GM23338 (cell line): ENCODE data around the gene SCARF1. TPM values are rescaled to one million over a fixed set of nuclear protein-coding genes. Genes with fewer than 3 reads are reported as not detected.

ENCODE experiments used
- ATAC-seq: fragments of 200-7000 bp; cut with Tn5 transposase; 3 replicates; pipeline ENCODE4 v1.9.1; 2020
- DNase-seq: peaks from one replicate; pipeline ENCODE4 v3.0.0-alpha.2; 2015; ENCODE audit warnings: low spot score
- H2AFZ ChIP-seq: fragments of 200-600 bp; sonication (generic); 2 replicates; pipeline ENCODE4 v1.8.0; 2016; ENCODE audit warnings: antibody characterized with exemption, mild to moderate bottlenecking, moderate library complexity
- H3F3A ChIP-seq: fragments of 200-600 bp; sonication (generic); replicated peaks from 2 replicates; pipeline ENCODE4 v1.8.0; 2017; ENCODE audit warnings: antibody characterized with exemption, mixed run types, low read depth
- H3K27ac ChIP-seq: fragments of 200-600 bp; sonication (generic); 2 replicates; pipeline ENCODE4 v1.6.1; 2016; ENCODE audit warnings: low read depth
- H3K27me3 ChIP-seq: fragments of 200-600 bp; sonication (generic); 2 replicates; pipeline ENCODE4 v1.8.0; 2016; ENCODE audit warnings: mild to moderate bottlenecking, mixed run types, moderate library complexity; ENCODE audit not compliant: insufficient read depth
- H3K36me3 ChIP-seq: fragments of 200-600 bp; sonication (generic); 2 replicates; pipeline ENCODE4 v1.8.0; 2016; ENCODE audit warnings: mild to moderate bottlenecking; ENCODE audit not compliant: insufficient read depth
- H3K4me1 ChIP-seq: fragments of 200-600 bp; sonication (generic); 2 replicates; pipeline ENCODE4 v1.8.0; 2016; ENCODE audit warnings: mild to moderate bottlenecking, moderate library complexity; ENCODE audit not compliant: insufficient read depth
- H3K4me2 ChIP-seq: fragments of 200-600 bp; sonication (generic); 2 replicates; pipeline ENCODE4 v1.7.1; 2017; ENCODE audit warnings: mixed run types
- H3K4me3 ChIP-seq: fragments of 200-600 bp; sonication (generic); 2 replicates; pipeline ENCODE4 v1.6.1; 2016; ENCODE audit warnings: mixed run types
- H3K79me2 ChIP-seq: fragments of 200-600 bp; sonication (generic); replicated peaks from 2 replicates; pipeline ENCODE4 v1.8.0; 2017; ENCODE audit warnings: mild to moderate bottlenecking; ENCODE audit not compliant: insufficient read depth
- H3K9me2 ChIP-seq: fragments of 200-600 bp; sonication (generic); 2 replicates; pipeline ENCODE4 v1.8.0; 2017; ENCODE audit not compliant: insufficient read depth
- H4K20me1 ChIP-seq: fragments of 200-600 bp; sonication (generic); replicated peaks from 2 replicates; pipeline ENCODE4 v1.8.0; 2017; ENCODE audit warnings: mild to moderate bottlenecking; ENCODE audit not compliant: insufficient read depth
- H3K27ac Mint-ChIP-seq: 2 replicates; pipeline ENCODE4 v1.8.0; 2020; ENCODE audit warnings: inconsistent platforms, mild to moderate bottlenecking, moderate library complexity, mixed read lengths
- H3K27me3 Mint-ChIP-seq: 3 replicates; pipeline ENCODE4 v1.8.0; 2022; ENCODE audit warnings: low read depth, mild to moderate bottlenecking, moderate library complexity, mixed read lengths, inconsistent platforms; ENCODE audit not compliant: insufficient read depth, poor library complexity
- H3K36me3 Mint-ChIP-seq: 3 replicates; pipeline ENCODE4 v1.8.0; 2021; ENCODE audit warnings: low read depth, mild to moderate bottlenecking, inconsistent platforms, moderate library complexity, mixed read lengths
- H3K4me1 Mint-ChIP-seq: 3 replicates; pipeline ENCODE4 v1.8.0; 2020; ENCODE audit warnings: mild to moderate bottlenecking, inconsistent platforms, mixed read lengths
- H3K4me3 Mint-ChIP-seq: 3 replicates; pipeline ENCODE4 v1.8.0; 2021; ENCODE audit warnings: moderate library complexity, mild to moderate bottlenecking, inconsistent platforms, mixed read lengths
- H3K9me3 Mint-ChIP-seq: 3 replicates; pipeline ENCODE4 v1.8.0; 2020; ENCODE audit warnings: moderate library complexity, mild to moderate bottlenecking, inconsistent platforms, mixed read lengths
- CTCF ChIP-seq, 2 experiments: fragments of 200-600 bp in 1 of 2; sonication (generic) in 1 of 2; conservative IDR thresholded peaks; 2 replicates each; pipeline versions ENCODE4 v1.5.1 to v1.6.1; 2016 to 2017; ENCODE audit warnings: antibody characterized with exemption in 2 of 2, low read depth in 2 of 2, mild to moderate bottlenecking in 2 of 2, moderate library complexity in 1 of 2
- REST ChIP-seq: IDR thresholded peaks from one replicate; pipeline ENCODE4 v1.6.1; 2018; ENCODE audit warnings: antibody characterized with exemption; ENCODE audit not compliant: unreplicated experiment
- ZNF331 ChIP-seq: fragments of 250-450 bp; sonication (Bioruptor Pico); IDR thresholded peaks from 2 replicates; pipeline ENCODE4 v1.5.0; 2020; ENCODE audit warnings: low read depth, mild to moderate bottlenecking, moderate library complexity
- polyA plus RNA-seq: library from polyadenylated mRNA; unstranded; fragments of >200 nt; fragmentation: Nextera tagmentation; extraction: Ambion mirVana; gene quantifications from 2 replicates; pipeline ENCODE4 v1.2.1, GENCODE V29; 2016
- total RNA-seq: library from RNA; depleted of rRNA; stranded (reverse); fragments of >200 nt; shearing (Covaris generic); gene quantifications from 2 replicates; pipeline ENCODE4 v1.2.3, GENCODE V29; 2014
- TF ChIP-seq, protein P1 (sequence below): fragments of 250-450 bp; sonication (Bioruptor Pico); IDR thresholded peaks from 2 replicates; pipeline ENCODE4 v1.5.0; 2020; ENCODE audit warnings: mild to moderate bottlenecking, moderate library complexity

SCARF1 gene
- total and polyA plus RNA-seq, 2 experiments from 2014 or later: 0.76 to 1.6 TPM

DNA sequence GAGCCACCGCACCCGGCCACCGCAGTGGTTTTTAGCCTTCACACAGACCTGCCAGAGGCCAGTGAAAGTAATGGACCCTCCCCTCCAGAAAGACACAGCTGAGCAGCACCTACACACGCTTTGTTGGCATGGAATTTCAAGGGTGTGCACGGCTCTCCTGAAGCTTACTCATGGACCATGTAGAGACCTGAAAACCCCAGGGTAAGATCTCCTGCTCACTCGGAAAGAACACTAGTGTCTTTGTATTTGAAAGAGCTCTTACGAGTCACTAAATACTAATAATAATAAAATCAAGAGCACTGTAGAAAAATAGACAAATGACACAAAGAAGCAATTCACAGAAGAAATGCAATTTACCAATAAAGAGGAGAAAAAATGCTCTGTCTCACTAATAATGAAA lies 36.9 kb downstream of the SCARF1 start:
- no peaks in the 10 kb centered on the region for H3K9me3 Mint-ChIP-seq
- H3K79me2 ChIP-seq: no peaks in the 10 kb centered on the region
- peaks cover 3% of the 10 kb centered on the region; the same call in 2 of the 3 replicates for H3K36me3 Mint-ChIP-seq
- ATAC-seq: no peak
- no peak overlapping the region for H3K27ac Mint-ChIP-seq
- no peak overlapping the region for H3K4me3 ChIP-seq
- H4K20me1 ChIP-seq: no peaks in the 10 kb centered on the region
- peaks cover 12% of the 10 kb centered on the region for H3K27me3 Mint-ChIP-seq
- H3K36me3 ChIP-seq: no peaks in the 10 kb centered on the region
- no peaks in the 10 kb centered on the region for H3K27me3 ChIP-seq
- no peaks in the 10 kb centered on the region for H3F3A ChIP-seq
- no peak overlapping the region for H3K4me2 ChIP-seq
- DNase-seq: peak; percentile 0
- H3K4me1 Mint-ChIP-seq: peaks cover 10% of the 10 kb centered on the region
- no peak overlapping the region for H2AFZ ChIP-seq
- no peak for TF ChIP-seq CTCF (conservative IDR thresholded peaks at IDR 0.05; ENCODE audit: low read depth in 2 of 2)
- no peak for TF ChIP-seq ZNF331
- no peak for TF ChIP-seq REST
- TF ChIP-seq, protein P1, sequence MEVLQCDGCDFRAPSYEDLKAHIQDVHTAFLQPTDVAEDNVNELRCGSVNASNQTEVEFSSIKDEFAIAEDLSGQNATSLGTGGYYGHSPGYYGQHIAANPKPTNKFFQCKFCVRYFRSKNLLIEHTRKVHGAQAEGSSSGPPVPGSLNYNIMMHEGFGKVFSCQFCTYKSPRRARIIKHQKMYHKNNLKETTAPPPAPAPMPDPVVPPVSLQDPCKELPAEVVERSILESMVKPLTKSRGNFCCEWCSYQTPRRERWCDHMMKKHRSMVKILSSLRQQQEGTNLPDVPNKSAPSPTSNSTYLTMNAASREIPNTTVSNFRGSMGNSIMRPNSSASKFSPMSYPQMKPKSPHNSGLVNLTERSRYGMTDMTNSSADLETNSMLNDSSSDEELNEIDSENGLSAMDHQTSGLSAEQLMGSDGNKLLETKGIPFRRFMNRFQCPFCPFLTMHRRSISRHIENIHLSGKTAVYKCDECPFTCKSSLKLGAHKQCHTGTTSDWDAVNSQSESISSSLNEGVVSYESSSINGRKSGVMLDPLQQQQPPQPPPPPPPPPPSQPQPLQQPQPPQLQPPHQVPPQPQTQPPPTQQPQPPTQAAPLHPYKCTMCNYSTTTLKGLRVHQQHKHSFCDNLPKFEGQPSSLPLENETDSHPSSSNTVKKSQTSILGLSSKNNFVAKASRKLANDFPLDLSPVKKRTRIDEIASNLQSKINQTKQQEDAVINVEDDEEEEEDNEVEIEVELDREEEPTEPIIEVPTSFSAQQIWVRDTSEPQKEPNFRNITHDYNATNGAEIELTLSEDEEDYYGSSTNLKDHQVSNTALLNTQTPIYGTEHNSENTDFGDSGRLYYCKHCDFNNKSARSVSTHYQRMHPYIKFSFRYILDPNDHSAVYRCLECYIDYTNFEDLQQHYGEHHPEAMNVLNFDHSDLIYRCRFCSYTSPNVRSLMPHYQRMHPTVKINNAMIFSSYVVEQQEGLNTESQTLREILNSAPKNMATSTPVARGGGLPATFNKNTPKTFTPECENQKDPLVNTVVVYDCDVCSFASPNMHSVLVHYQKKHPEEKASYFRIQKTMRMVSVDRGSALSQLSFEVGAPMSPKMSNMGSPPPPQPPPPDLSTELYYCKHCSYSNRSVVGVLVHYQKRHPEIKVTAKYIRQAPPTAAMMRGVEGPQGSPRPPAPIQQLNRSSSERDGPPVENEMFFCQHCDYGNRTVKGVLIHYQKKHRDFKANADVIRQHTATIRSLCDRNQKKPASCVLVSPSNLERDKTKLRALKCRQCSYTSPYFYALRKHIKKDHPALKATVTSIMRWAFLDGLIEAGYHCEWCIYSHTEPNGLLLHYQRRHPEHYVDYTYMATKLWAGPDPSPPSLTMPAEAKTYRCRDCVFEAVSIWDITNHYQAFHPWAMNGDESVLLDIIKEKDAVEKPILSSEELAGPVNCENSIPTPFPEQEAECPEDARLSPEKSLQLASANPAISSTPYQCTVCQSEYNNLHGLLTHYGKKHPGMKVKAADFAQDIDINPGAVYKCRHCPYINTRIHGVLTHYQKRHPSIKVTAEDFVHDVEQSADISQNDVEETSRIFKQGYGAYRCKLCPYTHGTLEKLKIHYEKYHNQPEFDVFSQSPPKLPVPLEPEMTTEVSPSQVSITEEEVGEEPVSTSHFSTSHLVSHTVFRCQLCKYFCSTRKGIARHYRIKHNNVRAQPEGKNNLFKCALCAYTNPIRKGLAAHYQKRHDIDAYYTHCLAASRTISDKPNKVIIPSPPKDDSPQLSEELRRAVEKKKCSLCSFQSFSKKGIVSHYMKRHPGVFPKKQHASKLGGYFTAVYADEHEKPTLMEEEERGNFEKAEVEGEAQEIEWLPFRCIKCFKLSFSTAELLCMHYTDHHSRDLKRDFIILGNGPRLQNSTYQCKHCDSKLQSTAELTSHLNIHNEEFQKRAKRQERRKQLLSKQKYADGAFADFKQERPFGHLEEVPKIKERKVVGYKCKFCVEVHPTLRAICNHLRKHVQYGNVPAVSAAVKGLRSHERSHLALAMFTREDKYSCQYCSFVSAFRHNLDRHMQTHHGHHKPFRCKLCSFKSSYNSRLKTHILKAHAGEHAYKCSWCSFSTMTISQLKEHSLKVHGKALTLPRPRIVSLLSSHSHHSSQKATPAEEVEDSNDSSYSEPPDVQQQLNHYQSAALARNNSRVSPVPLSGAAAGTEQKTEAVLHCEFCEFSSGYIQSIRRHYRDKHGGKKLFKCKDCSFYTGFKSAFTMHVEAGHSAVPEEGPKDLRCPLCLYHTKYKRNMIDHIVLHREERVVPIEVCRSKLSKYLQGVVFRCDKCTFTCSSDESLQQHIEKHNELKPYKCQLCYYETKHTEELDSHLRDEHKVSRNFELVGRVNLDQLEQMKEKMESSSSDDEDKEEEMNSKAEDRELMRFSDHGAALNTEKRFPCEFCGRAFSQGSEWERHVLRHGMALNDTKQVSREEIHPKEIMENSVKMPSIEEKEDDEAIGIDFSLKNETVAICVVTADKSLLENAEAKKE (CRISPR knock-in tag): no peak
- H3K27ac ChIP-seq: no peak overlapping the region
- H3K9me2 ChIP-seq: no peaks in the 10 kb centered on the region
- H3K4me1 ChIP-seq: peaks cover 8% of the 10 kb centered on the region
- no peak overlapping the region for H3K4me3 Mint-ChIP-seq
